OCI-LY1 (cell line): ENCODE results near the gene ZEB1.

Experiments
- H2AFZ ChIP-seq: fragments of 200-600 bp; sonication (generic), shearing (Covaris generic); 2 replicates; pipeline ENCODE4 v1.6.0; 2014; ENCODE audit warnings: antibody characterized with exemption, mild to moderate bottlenecking, low read length
- H3F3A ChIP-seq: fragments of 200-600 bp; sonication (generic), shearing (Covaris generic); 2 replicates; pipeline ENCODE4 v1.6.0; 2014; ENCODE audit warnings: mild to moderate bottlenecking, antibody characterized with exemption, low read length, moderate library complexity; ENCODE audit not compliant: insufficient read depth
- H3K27ac ChIP-seq: fragments of 200-600 bp; sonication (generic); 2 replicates; pipeline ENCODE4 v1.5.1; 2014; ENCODE audit warnings: low read length, mixed run types, mild to moderate bottlenecking, low read depth; ENCODE audit not compliant: poor library complexity, severe bottlenecking
- H3K27me3 ChIP-seq: fragments of 200-600 bp; sonication (generic); 2 replicates; pipeline ENCODE4 v1.6.0; 2014; ENCODE audit warnings: antibody characterized with exemption, mild to moderate bottlenecking, low read length, moderate library complexity; ENCODE audit not compliant: insufficient read depth
- H3K36me3 ChIP-seq: fragments of 200-600 bp; sonication (generic); 2 replicates; pipeline ENCODE4 v1.6.1; 2014; ENCODE audit warnings: mild to moderate bottlenecking, antibody characterized with exemption, low read length, moderate library complexity, mixed read lengths; ENCODE audit not compliant: insufficient read depth
- H3K4me1 ChIP-seq: fragments of 200-600 bp; sonication (generic); 2 replicates; pipeline ENCODE4 v1.5.1; 2014; ENCODE audit warnings: mild to moderate bottlenecking, low read length, moderate library complexity; ENCODE audit not compliant: insufficient read depth, severe bottlenecking
- H3K4me2 ChIP-seq: fragments of 200-600 bp; sonication (generic), shearing (Covaris generic); 2 replicates; pipeline ENCODE4 v1.6.1; 2014; ENCODE audit warnings: low read length
- H3K4me3 ChIP-seq: fragments of 200-600 bp; sonication (generic); 2 replicates; pipeline ENCODE4 v1.5.1; 2014; ENCODE audit warnings: low read length, low read depth, mild to moderate bottlenecking, mixed read lengths; ENCODE audit not compliant: poor library complexity, severe bottlenecking
- H3K79me2 ChIP-seq: fragments of 200-600 bp; shearing (Covaris generic); 2 replicates; pipeline ENCODE4 v1.6.1; 2016; ENCODE audit warnings: mixed run types, low read length, mixed read lengths; ENCODE audit not compliant: insufficient read depth
- H3K9ac ChIP-seq: fragments of 200-600 bp; sonication (generic), shearing (Covaris generic); 2 replicates; pipeline ENCODE4 v1.6.1; 2014; ENCODE audit warnings: mild to moderate bottlenecking, low read length, mixed read lengths
- H3K9me2 ChIP-seq: fragments of 200-600 bp; sonication (generic), shearing (Covaris generic); 2 replicates; pipeline ENCODE4 v1.6.1; 2014; ENCODE audit warnings: low read depth, mild to moderate bottlenecking, low read length, mixed read lengths
- H3K9me3 ChIP-seq: fragments of 200-600 bp; shearing (Covaris generic); 2 replicates; pipeline ENCODE4 v1.6.1; 2014; ENCODE audit warnings: low read length, mixed read lengths
- H4K20me1 ChIP-seq: fragments of 200-600 bp; sonication (generic), shearing (Covaris generic); 2 replicates; pipeline ENCODE4 v1.6.0; 2016; ENCODE audit warnings: mild to moderate bottlenecking, low read length; ENCODE audit not compliant: insufficient read depth
- EZH2 ChIP-seq: fragments of 200-600 bp; sonication (generic), shearing (Covaris generic); IDR thresholded peaks from 2 replicates; pipeline ENCODE4 v1.8.0; 2017; ENCODE audit warnings: borderline replicate concordance, mixed run types, mild to moderate bottlenecking, antibody characterized with exemption, low read length, moderate library complexity, mixed read lengths
- TF ChIP-seq, protein P1 (sequence below): fragments of 200-600 bp; sonication (generic), shearing (Covaris generic); IDR thresholded peaks from 2 replicates; pipeline ENCODE4 v1.5.1; 2017; ENCODE audit warnings: mild to moderate bottlenecking, antibody characterized with exemption, low read length, moderate library complexity, mixed read lengths

The ZEB1 gene

GRCh38 chr10:31520986-31521831 is 202.2 kb downstream of the ZEB1 start:
- no peaks in the 10 kb centered on the region for H3K27me3 ChIP-seq
- no peak overlapping the region for H2AFZ ChIP-seq
- H3F3A ChIP-seq: no peaks in the 10 kb centered on the region
- no peak overlapping the region for H3K4me3 ChIP-seq
- H3K9ac ChIP-seq: no peak overlapping the region
- H3K4me1 ChIP-seq: no peaks in the 10 kb centered on the region
- no peaks in the 10 kb centered on the region for H3K79me2 ChIP-seq
- TF ChIP-seq, protein P1, sequence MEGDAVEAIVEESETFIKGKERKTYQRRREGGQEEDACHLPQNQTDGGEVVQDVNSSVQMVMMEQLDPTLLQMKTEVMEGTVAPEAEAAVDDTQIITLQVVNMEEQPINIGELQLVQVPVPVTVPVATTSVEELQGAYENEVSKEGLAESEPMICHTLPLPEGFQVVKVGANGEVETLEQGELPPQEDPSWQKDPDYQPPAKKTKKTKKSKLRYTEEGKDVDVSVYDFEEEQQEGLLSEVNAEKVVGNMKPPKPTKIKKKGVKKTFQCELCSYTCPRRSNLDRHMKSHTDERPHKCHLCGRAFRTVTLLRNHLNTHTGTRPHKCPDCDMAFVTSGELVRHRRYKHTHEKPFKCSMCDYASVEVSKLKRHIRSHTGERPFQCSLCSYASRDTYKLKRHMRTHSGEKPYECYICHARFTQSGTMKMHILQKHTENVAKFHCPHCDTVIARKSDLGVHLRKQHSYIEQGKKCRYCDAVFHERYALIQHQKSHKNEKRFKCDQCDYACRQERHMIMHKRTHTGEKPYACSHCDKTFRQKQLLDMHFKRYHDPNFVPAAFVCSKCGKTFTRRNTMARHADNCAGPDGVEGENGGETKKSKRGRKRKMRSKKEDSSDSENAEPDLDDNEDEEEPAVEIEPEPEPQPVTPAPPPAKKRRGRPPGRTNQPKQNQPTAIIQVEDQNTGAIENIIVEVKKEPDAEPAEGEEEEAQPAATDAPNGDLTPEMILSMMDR: no peak
- TF ChIP-seq EZH2: no peak
- H3K27ac ChIP-seq: no peak overlapping the region
- H3K9me2 ChIP-seq: no peaks in the 10 kb centered on the region
- no peaks in the 10 kb centered on the region for H4K20me1 ChIP-seq
- no peaks in the 10 kb centered on the region for H3K9me3 ChIP-seq
- H3K36me3 ChIP-seq: peaks cover 50% of the 10 kb centered on the region
- H3K4me2 ChIP-seq: no peak overlapping the region

DNA sequence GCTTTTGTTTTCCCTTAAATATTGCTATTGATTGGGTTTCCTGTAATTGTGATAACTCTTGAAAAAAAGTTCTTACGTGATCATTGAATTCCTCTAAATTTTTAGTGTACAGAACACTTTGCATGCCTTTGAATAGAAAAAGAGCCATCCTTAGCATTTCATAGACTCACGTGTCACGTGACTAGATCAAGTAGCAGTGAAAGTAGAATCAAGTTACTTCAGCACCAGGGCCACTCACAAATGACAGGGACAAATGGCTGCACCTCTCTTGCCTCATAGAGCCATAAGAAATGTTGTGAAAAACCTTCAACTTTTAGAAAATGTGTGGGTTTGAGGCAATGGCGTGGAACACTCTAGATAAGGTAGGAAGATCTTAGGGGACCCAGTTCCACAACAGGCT is 203.8 kb downstream of the ZEB1 start:
- Histone ChIP-seq H3K36me3 (peaks cover 50% of the 10 kb centered on the region), H3K4me1 (no peaks in the 10 kb centered on the region), H3K27me3 (no peaks in the 10 kb centered on the region), H3K9me2 (no peaks in the 10 kb centered on the region), H4K20me1 (no peaks in the 10 kb centered on the region), H3K9me3 (no peaks in the 10 kb centered on the region), H3K27ac (no peak overlapping the region), H3K79me2 (no peaks in the 10 kb centered on the region), H3K4me2 (no peak overlapping the region), H2AFZ (no peak overlapping the region), H3K4me3 (no peak overlapping the region), H3K9ac (no peak overlapping the region), H3F3A (no peaks in the 10 kb centered on the region)
- TF ChIP-seq, protein P1: no peak
- TF ChIP-seq EZH2: no peak

DNA sequence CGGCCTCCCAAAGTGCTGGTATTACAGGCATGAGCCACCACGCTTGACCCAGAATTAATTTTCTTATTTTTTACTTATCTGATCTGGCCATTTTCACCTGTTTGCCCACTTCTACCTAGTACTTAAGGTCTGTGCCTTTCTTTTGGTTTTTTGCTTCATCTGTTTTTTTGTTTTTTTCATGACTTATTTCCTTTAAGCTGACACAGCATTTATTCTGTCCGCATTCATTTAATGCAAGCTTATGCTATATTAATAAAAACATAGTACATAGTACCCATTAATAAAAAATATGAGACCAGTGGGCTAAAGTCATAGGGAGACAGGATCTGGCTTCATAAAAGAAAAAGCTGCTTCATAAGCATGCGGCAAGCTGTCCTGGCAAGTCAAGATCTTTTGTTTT is 205.4 kb downstream of the ZEB1 start:
- H3K79me2 ChIP-seq: no peaks in the 10 kb centered on the region
- H3K4me3 ChIP-seq: no peak overlapping the region
- H3K4me2 ChIP-seq: no peak overlapping the region
- H3K9me3 ChIP-seq: no peaks in the 10 kb centered on the region
- H3K27ac ChIP-seq: no peak overlapping the region
- H3K9me2 ChIP-seq: no peaks in the 10 kb centered on the region
- no peaks in the 10 kb centered on the region for H4K20me1 ChIP-seq
- no peak overlapping the region for H3K9ac ChIP-seq
- TF ChIP-seq, protein P1: no peak
- no peak for TF ChIP-seq EZH2
- H3K36me3 ChIP-seq: peaks cover 50% of the 10 kb centered on the region
- H3K27me3 ChIP-seq: no peaks in the 10 kb centered on the region
- no peaks in the 10 kb centered on the region for H3F3A ChIP-seq
- H2AFZ ChIP-seq: no peak overlapping the region
- H3K4me1 ChIP-seq: no peaks in the 10 kb centered on the region
